NCI-H82 (cell line): ENCODE data around the gene MYPN.
"Not testable (repeated sequence)": the region's sequence is repeated elsewhere in the genome, so short reads cannot be mapped to it uniquely, and the experiment has no call there.

Source experiments
- DNase-seq: peaks from one replicate; lab custom pipeline; 2025; lab: John Stamatoyannopoulos, UW

MYPN gene

GRCh38 chr10:68171539-68172080 is 62.3 kb downstream of the MYPN start:
- no peak for DNase-seq

GRCh38 chr10:68172324-68172723 is 63.0 kb downstream of the MYPN start:
- no peak for DNase-seq

GRCh38 chr10:68175949-68176348 is 66.7 kb downstream of the MYPN start:
- DNase-seq: peak; percentile 1

- DNase-seq: peak; percentile 4
Observed at GRCh38 chr10:68176797-68177196, 67.5 kb downstream of the MYPN start.

DNA sequence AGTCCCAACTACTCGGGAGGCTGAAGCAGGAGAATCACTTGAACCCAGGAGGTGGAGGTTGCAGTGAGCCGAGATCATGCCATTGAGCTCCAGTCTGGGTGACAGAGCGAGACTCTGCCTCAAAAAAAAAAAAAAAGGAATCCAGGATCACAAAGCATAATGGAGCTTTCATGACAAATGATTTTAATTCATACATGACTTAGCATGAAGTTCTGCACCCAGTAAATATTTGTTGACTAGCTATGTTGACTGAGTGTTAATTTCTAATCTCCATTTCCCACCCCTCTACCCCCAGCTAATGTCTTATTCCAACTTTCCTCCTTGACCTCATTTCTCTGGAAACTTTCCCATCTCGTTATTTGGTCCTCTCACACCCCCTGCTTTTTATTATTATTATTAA is 69.3 kb downstream of the MYPN start:
- no peak for DNase-seq

DNA sequence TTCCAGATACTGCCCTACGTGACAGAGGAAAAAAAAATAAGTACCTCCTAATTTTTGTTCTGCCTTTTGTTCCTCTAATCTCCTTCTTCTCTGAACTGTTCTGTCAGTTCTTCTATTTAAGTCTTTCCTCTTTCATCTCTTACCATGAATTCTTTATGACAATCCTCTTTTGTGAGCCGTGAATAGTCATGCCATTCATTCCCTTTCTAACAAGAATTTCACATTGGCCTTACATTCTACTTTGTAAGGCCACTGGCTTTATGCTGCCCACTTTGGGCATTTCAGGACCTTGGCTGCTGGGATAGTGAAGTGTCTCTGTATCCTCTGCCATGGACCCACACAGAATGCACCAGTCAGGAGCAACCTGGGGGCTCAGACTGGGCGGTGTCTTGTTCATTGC is 69.7 kb downstream of the MYPN start:
- DNase-seq: no peak

- DNase-seq: peak; percentile 5
Observed at GRCh38 chr10:68180490-68180889, 71.2 kb downstream of the MYPN start.

- no peak for DNase-seq
Observed at GRCh38 chr10:68184546-68184945, 75.3 kb downstream of the MYPN start.

DNA sequence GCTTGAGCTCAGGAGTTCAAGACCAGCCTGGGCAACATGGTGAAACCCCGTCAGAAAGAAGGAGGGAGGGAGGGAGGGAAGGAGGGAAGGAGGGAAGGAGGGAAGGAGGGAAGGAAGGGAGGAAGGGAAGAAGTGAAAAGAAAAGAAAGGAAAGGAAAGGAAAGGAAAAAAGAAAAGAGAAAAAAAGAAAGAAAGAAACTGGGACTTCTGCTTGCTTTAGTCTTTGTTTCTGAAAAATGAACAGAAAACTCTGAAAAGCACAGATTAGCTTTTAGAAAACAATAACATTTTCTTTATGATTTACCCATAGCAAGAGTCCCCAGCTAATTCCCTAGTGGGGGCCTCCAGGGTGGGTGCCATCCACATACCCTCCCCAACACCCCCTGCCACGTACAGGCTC is 75.8 kb downstream of the MYPN start:
- no peak for DNase-seq

- no peak for DNase-seq
Observed at GRCh38 chr10:68188835-68189234, 79.5 kb downstream of the MYPN start.

GRCh38 chr10:68192113-68192512 is 82.8 kb downstream of the MYPN start:
- no peak for DNase-seq

- peak; percentile 5 for DNase-seq
Observed at GRCh38 chr10:68194290-68194689, 85.0 kb downstream of the MYPN start.

- DNase-seq: not testable (repeated sequence)
Observed at GRCh38 chr10:68195776-68196175, 86.5 kb downstream of the MYPN start.

DNA sequence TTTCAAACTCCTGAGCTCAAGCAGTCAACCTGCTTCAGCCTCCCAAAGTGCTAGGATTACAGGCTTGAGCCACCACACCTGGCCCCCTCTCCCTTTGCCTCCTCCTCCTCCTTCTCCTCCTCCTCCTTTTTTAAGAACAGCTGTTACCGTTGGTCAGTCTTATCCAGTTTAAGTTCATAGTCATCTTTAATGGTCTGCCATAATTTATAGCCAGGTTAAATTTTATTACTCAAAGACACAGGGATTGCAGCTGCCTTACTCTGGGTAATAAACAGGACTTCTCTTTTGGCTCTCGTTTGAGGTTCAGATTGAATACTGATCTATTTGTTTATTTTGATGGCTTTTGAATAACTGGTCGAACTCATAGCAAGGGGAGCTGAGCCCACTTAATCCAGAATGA is 87.4 kb downstream of the MYPN start:
- peak; percentile 37 for DNase-seq

GRCh38 chr10:68202960-68203353 is 93.7 kb downstream of the MYPN start:
- DNase-seq: no peak

DNA sequence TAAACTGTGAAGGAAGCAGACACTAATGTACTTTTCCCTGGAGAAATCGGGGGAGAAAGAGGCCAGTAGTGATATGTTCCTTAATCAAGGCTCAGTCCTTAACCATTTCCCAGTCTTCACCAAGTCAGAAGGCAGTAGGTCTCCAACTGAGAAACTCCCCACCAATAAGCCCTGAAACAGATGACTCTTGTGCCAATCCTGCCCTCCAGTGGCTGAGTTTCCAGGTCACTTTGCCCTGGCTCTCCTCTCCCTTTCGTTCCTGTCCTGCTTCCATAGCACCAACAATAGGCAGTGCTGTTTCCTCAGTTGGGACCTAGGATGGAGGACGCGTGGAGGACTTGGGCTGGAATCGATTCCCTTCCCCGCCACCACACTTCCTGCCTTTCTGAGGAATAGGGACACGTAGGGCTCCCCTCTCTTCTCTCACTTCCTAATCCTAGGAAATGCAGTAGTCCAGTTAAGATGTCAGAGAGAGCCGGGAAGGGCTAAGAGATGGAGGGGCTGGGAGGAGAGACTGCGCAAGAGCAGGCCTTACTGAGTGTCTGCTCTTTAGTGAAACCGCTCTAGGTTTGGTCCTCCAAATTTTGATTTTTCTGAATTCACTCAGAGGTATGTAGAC is 99.2 kb downstream of the MYPN start:
- DNase-seq: peak; percentile 88

DNA sequence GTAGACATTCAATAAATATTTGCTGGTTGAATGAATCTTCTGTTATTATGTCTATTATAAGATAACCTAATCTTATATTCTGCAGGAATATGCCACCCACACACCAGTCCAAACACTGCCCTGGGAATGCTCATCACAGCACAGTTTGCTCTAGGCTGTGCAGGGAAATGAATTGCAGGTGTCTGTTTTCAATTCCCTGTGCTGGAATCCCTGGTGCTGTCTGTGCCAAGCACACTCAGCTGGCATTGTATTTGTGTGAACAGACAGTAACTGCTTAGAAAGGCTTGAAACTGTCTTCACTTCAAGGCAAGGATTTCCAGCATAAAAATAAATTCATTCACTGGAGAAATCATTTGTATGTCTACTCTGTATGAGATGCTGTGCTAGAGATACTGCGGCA is 102.4 kb downstream of the MYPN start:
- no peak for DNase-seq

DNA sequence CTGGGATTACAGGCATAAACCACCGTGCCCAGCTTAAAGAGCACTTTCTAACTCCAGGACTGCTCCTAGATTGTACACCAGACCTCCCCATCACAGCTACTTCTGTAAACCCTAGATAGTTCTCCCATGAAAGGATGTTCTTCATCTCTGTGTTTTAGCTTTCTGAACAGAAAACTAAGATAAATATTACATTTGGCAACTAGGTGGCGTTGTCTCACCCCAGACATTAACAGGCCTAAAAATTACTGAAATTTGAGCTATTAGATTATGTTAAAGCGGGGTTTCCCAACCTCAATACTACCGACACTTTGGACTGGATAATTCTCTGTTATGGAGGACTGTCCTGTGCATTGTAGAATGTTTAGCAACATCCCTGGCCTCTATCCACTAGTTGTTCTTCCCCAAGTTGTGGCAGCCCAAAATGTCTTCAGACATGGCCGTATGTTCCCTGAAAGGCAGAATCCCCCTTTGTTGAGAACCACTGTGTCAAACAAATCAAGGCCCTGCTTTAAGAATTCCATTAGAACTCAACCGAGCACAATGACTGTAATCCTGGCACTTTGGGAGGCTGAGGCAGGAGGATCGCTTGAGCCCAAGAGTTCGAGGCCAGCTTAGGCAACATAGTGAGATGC is 103.5 kb downstream of the MYPN start:
- peak; percentile 44 for DNase-seq

GRCh38 chr10:68218786-68219185 is 109.5 kb downstream of the MYPN start:
- DNase-seq: no peak

GRCh38 chr10:68221196-68221595 is 111.9 kb downstream of the MYPN start:
- DNase-seq: no peak

DNA sequence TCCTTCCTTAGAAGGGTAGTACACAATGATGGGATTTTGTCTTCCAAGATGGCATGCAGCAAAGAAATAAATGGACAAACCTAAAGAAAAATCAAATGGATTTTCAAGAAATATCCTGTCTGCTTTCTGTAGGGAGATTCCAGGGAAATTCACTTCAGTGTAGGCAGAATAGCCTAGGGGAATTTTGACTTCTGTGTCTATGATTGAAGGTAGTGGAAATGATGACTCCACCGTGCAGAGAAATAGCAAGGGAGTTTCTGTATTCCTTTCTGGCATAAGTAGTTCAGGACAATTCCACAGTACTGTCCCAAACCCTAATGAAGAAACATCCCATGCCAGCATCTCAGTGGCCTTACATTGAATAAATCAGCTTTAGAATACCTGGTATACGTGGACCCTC is 113.1 kb downstream of the MYPN start:
- no peak for DNase-seq

GRCh38 chr10:68223535-68224165 is 114.4 kb downstream of the MYPN start:
- DNase-seq: peak; percentile 41

DNA sequence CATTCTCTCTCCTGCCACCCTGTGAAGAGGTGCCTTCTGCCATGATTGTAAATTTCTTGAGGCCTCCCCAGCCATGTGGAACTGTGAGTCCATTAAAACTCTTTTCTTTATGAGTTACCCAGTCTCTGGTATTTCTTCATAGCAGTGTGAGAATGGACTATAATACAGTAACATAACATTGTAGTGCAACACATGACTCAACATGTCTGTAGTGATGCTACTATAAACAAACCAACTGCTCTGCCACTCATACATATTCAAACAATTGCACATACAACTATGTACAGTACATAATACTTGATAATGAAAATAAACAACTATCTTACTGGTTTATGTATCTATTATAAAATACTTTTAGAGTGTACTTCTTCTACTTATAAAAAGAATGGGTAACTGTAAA is 115.5 kb downstream of the MYPN start:
- DNase-seq: no peak
